Kasumi-1 (cell line): ENCODE data around the gene ADAMTS5.

Experiments
- DNase-seq, 2 experiments: peaks; one replicate each; lab custom pipeline; 2025; lab: John Stamatoyannopoulos, UW

ADAMTS5 gene

DNA sequence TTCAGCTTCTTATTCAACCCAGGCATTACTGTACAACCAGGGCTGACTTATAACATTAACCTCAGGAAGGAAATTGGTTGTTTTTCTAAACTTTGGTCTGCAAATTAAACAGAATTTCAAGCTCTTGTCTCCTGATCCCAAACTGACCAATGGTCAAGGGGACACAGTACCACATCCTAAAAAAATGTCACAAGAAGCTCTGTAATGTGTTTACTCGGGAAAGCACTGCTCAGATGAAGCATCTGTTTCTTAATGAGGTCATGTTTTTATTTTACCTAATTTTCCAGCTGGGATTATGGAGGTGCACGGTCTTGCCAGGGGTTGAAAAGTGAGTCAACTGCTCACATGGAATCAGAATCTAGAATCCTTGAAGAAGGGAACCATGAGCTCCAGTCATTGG, 18.7 kb downstream of the ADAMTS5 start:
- DNase-seq = no peak

DNA sequence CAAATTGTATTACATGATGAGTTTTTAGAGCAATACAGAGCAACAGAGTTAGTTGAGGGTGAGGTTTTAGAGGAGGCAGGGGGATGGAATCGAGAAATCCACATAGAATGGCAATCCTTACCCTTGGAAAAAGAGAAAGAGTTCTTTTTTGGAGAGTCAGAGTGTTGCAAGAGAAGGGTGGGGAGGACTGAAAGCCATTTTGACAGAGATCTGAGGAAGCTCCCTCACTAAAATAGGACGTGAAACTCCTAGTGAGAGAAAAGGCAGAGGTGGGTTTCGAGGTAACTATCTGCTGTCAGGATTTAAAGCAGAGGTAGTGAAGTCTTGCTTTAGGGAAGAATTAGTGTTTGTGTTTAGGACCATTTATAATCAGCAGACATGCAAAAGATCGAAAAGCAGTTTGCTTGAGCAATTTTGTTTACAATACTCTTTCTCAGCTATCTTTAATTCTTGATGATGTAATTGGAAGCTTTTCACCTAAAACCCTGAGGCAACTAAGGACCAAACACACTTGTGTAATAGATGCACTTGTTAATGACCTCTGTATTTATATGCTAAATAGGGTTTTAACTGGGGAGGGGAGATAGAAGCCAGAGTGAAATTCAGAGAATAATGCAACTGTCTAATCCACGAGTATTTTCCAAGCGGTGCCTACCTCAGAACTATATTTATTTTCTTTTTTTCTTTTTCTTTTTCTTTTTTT, 20.0 kb downstream of the ADAMTS5 start:
- no peak for DNase-seq

DNA sequence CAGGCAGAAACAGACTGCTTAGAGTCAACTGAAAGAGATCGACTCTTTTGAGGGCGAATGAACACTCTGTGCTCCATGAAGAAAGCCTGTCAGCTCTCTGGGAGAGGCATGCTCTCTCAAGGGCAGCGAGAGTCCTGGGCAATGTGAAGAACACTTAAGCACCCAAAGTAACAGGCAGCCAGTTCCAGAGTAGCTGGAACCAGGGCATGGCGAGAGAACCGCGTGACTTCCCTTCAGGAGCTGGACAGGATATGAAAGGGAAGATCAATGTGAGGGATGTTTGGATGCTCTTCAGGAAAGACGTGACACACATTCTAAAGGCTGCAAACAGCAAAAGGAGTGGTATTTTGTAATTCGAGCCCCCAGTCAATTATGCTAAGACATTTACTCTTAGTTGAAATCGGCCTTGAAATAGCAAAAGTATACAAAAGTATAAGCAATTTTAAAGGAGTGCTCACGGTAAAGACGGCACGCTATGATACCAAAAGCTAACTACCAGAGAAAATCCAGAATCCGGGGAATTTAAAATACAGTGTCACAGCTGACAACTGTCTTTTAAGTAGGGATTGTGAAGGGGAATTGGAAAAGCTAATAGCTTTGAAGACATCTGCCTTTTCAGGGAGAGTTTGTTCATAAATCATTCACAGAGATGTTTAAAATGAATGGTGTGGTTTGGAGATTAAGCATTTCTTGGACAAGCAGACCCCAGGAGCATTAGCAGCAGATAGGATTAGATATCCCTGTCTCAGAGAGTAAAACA, 20.8 kb downstream of the ADAMTS5 start:
- no peak for DNase-seq

DNA sequence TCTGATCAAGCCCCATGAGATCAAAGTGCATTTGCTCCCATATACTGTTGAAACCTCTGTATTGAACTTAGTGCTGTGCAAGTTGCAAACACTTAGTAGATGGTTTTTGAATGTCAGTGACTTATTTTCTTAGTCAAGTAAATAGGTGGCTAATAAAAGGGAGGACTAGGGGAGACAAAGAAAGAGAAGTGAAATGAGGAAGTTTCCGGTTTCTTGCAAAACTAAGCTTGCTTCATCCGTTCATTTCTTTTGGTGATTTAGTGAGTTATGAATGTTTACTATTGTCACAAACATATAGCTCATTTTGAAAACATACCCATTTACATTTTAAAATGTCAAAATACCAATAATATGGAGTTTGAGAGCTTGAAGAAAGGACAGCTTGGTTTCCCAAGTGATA, 23.0 kb downstream of the ADAMTS5 start:
- DNase-seq = peak in 1 of 2 experiments; percentile 22

DNA sequence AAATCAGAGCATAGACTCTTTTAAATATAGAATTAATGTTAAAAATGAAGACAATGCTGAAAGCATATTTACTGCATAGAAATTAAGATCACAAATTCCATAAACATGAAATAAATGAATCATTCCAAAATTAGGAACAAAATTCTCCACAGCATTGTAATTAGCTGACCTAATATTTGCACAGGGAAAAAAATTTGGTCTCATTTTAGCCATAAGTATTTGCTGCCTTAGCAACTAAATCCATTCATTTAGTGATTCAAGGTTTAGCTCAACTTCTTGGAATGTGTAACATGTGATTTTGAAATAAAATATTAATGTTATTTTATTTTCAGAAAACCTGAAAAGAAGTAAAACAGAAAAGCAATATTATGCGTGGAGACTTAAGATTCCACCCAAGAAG, 25.5 kb downstream of the ADAMTS5 start:
- no peak for DNase-seq

DNA sequence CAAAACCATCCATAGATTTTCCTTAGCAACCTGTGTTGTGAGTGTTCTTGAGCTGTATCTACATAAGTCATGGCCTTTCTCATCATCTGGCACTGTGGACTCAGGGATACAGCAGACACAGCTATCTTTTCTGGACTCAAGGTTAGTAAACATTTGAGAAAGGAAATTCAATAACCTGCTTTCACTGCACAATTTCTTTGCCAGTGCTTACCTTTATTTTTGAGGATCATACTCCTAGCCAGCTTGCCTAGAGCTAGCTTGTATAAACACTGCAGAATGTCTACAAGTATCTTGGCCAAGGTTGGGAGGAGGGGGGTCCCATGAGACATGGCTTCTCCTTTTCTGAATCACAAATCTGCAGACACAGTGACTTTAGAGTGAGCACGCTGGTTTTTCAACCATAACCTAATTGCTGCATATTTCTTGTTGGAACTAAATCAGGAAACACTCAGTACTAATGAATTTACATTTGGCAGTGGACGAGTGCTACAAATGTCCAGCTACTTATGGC, 27.2 kb downstream of the ADAMTS5 start:
- no peak for DNase-seq

DNA sequence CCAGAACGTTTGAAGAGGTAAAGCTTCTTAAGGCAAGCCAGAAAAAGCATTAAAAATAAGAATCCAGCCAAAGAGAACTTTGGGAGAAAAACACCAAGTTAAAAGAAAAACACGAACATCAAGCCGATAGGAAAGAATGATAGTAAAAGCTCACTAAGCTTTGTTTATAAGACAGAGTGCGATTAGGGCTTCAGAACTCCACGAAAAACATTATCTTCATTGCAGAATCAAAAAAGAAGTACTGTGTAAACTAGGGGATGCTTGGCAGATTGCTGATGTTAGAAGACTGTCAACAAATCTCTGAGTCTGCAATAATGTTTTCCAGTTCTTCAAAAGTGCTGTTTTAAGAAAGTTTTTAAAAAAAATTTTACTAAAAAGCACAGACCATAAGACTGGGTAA, 30.2 kb downstream of the ADAMTS5 start:
- no peak for DNase-seq

DNA sequence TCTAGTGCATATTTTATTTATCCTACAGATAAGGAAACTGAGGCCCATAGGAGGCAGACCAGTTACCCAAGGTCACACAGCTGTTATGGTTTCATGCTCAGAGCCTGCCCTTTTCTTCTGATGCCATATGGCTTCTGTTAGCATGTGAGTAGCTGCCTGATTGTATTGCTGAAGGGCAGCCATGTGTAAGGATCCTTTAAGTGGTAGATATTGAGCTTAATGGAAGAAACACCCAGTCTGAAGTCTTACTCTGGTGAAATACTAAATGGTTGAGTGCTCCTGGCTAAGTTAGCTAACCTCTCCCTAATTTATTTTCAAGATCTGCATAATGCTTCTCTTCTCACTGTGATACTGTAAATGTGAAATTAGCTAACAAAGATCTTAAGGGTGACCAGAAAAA, 30.9 kb downstream of the ADAMTS5 start:
- no peak for DNase-seq

DNA sequence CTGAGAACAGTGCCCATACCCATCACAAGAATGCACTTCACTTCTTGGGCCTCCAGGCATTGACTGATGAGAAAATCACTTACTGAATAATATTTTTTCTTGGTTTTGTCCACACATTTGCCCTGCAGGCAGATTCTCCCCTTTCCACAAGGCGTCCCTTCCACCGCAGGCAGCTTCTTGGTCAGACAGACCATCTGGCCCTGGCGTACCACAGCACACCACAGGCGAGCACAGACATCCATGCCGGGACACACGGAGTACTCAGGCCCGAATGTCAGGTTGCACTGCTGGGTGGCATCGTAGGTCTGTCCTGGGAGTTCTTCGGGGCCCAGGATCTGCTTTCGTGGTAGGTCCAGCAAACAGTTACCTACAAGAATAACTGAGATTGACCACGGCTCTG, 32.5 kb downstream of the ADAMTS5 start:
- no peak for DNase-seq

DNA sequence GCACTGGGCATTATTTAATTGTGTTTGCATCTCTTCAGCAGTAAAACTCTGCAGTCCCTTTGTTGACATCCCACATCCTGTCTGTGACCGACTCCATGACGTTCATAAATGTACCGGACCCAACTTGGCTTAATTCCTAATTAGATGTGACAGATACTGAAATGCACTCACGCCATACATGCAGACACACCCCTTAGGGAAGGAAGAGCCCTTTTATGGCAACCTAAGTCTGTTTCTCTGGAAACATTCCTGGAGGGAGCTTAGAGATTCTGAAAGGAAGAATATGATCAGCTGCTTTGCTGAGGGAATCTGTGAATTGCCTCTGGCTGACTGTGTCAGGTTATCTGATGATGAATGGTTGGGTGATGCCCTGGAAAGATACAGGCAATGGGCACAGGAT, 33.4 kb downstream of the ADAMTS5 start:
- no peak for DNase-seq

DNA sequence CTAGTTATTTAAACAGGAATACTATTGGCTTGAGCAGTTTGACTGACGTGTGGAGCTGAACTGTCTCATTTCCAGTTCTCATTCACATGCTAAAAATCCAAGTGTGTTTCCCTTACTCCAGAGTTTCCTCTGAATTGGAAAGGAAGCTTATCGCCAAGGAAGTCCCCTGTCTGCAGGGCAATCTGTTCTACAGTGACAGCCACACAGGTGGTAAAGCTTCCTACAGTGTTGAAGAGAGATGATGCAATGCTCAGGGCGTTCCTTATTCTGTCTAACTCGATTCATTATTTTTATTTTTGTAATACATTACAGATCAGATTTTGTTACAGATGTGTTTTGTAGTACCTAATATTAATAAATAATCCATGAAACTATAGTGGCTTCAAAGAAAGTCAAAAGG, 41.3 kb downstream of the ADAMTS5 start:
- DNase-seq = no peak

DNA sequence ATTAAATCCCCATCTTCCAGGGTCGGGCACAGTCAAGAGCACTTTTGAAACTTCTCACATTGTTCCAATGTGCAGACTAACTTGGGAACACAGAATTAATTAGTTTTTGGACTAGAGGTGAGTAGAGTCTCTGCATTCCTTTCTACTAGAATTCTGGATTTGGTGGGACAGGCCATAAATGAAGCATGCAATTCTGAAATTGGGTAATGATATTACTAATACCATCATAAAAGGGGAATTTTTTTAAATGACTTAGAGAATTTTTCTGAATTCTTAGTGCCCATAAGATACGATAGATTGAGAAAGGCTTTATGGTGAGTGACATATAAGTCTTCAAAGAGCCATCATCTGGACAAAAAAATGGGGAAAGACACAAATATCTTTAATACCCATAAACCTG, 41.8 kb downstream of the ADAMTS5 start:
- no peak for DNase-seq

DNA sequence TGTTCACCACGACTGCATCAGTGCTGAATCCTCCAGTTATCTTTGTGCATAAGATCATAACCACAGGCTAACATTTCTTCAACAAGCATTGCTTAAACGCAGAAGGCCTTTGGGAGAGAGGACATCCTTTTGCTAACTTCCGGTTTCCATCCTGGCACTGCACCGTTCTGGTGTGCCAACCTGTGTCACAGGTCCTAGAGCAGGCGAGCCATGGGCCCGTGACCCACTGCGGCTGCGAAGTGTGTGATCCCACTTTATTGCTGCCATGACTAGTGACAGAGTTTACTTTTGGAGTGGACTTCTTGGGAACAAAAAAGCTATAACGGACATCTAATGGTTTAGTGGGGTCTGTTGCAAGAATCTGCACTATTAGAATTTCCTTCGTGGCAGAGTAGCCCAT, 42.9 kb downstream of the ADAMTS5 start:
- DNase-seq = no peak

DNA sequence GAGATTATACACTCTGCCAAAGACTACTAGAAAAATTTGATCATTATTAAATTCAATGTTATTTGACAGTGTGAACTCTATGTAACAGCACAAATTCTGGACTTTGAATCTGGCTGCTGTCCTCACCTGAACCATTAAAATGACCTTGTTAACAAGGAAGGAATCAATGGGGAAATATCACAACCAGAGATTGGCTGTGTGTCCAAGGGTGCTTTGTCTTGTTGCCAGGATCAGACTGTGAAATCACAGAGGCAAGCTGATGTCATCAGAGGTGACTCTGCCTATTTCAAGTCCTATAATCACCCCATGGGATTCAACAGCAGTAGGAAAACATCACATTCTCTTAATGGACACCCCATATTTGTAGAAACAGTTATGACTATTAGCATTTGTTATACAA, 46.8 kb downstream of the ADAMTS5 start:
- no peak for DNase-seq

DNA sequence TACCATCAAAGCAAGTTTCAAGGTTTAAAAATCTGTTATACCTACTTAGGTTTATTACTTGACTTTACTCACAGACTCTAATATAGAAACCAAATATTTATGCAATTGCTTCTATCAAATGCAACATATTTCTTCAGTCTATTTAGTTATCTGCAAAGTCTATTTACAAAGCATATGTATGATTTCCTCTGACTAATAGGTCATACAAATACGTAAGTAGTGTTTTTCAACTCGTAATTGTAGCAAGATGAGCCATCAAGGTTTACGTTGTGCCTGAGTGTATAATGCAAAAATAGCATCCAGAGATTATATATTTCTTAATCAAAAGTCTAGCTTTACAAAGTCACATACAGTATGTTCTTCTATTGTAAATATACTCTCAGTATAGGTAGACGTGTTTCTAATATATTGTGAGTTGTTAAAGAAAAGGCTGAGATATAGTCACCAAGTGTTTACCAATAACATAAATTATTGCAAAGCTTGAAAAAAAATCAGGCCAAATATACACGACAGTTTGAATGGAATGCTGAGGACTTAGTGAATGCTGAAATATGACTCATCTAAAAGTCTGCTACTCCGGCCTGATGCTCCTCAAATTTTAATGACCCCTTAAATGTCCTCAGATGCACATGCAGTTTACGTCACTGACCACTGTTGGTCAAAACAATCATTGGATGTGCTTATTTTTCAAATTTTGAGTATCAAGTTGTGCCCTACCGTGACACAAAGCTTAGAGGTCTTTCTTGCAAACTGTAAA, 48.4 kb downstream of the ADAMTS5 start:
- no peak for DNase-seq

DNA sequence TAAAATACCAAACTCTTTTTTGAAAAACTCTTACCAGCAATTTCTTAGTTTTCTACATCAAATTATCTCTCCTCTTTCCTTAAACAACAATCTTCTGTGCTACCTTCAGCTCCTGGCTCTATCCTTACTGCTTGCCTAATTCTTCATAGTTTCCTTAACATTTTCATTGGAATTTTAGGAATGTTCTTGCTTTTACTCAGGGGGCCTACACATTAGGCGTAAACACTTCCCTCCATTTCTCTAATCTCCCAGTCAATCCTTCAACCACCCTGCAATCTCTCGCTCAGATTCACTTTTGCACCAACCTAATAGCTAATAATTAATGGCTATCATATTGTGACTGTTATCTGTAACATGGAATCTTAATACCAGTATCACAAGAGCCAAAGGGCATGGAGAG, 50.1 kb downstream of the ADAMTS5 start:
- DNase-seq = no peak

DNA sequence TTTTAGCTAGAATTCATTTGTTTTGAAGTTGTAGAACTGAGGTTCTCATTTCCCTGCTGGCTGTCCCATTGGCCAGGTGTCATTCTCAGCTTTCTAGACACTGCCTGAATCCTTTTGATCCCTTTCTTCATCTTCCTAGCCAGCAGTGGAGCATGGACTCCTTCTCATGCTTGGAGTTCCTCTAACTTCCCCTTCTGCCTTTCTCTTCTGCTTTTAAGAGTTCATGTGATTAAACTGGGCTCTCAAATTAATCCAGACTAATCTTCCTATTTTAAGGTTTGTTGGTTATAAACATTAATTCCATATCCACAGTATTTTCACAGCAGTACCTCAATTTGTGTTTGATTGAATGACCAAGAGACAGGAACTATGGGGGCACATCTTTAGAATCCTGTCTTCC, 52.3 kb downstream of the ADAMTS5 start:
- DNase-seq = peak in 1 of 2 experiments; percentile 3

DNA sequence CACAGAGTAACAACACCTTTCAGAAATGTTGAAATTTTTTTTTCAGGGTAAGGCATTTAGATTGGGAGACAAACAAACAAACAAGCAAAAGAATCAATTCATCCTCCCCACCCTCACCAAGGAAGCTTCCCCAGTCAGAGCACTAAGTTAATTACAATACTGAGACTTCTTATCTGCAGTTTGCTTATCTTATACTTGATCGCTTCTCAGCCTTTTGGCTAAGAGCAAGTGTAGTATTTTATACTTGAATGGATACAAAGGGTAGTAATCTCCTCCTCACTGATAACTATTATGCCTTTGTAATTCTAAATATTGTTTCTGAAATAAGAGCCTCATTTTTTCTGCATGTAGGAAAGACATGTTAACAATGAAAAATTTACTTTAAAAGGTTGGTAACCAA, 54.4 kb downstream of the ADAMTS5 start:
- no peak for DNase-seq

DNA sequence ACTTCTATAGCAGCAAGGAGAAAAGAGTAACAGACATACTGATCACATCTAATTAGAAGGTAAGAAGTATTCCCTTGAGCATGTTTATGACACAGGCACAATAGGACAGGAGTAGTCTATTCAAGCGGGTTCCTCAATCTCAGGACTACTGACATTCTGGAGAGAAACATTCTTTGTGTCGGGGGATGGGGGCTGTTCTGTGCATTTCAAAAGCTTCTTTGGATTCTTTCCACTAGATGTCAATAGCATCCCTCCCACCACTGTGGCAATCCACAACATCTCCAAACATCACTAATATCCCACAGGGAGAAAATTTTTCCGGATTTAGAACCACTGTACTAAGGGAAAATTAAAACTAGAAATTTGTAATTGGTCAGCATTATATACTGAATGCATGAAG, 56.9 kb downstream of the ADAMTS5 start:
- DNase-seq = no peak

DNA sequence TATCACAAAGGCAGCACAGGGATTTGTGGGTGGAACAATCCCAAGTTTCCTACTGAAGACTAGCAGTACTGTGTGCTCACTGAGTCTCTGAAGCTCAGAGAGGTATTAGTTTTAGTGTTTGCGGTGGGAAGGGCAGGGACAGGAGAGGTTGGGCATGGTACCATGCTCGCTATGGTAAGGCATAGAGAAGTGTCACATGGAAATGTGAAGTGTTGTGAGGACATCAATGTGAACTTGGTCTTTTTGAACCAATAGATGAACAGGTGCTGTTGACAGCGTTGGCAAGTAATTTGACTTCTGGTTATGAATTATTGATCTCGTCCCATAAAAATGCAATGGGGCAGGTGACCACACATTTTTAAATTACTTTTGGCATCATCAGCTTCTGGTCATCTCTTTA, 65.9 kb downstream of the ADAMTS5 start:
- DNase-seq = no peak

DNA sequence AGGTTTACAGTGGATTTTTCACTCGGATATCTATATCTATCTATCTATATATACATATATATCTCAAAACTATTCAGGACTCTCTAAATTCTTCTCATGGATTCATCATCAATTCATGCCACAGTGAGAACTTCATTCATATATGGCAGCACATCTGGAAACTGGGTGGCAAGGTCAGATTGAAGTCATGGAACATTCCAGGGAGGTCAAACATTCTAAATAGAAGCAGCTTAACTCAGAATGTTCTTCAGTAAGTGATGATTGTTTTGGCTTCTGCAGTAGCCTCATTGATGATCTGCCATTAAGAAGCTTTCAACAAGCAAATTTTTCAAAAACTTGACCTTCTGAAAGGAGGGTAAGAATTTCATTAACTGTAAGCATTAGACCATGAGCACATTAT, 74.7 kb downstream of the ADAMTS5 start:
- DNase-seq = no peak

DNA sequence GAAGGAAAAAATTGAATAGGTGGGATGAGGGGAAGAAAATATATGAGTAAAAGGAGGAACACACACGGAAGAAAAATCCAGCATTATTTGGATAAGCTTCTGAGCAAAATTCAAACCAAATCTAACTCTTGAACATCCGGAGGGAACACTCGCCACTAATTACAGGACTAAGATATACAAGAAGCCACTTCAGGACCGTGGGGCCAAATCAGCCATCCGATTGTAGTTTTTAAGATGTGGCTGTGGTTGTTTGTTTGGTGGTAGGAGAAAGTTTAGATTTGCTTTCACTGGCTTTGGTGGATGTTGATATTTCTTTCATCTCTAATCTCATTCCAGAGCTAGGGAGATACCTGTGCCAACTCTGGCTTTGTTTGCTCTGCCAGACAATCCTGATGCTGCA, 78.0 kb downstream of the ADAMTS5 start:
- DNase-seq = no peak

DNA sequence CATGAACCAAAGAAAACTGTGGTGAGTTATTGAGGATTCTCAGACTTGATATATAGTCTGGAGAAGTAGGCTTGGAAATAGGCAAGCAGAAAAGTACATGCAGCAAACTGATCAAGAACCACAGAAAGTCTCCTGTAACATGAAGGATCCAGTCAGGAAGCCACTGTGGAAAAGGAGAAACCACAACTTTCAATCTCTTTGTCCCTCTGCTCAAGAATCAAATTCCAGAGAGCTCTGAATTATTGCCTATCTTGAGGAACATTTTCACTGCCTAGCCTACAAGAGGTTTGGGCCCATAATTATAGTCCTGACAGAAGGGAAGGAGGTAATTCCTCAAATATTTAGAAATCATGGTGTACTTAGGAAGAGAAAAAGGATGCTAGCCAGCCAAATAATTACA, 78.6 kb downstream of the ADAMTS5 start:
- no peak for DNase-seq
